Measurements from ENCODE around the gene TSPAN3.

TSPAN3 gene

DNA sequence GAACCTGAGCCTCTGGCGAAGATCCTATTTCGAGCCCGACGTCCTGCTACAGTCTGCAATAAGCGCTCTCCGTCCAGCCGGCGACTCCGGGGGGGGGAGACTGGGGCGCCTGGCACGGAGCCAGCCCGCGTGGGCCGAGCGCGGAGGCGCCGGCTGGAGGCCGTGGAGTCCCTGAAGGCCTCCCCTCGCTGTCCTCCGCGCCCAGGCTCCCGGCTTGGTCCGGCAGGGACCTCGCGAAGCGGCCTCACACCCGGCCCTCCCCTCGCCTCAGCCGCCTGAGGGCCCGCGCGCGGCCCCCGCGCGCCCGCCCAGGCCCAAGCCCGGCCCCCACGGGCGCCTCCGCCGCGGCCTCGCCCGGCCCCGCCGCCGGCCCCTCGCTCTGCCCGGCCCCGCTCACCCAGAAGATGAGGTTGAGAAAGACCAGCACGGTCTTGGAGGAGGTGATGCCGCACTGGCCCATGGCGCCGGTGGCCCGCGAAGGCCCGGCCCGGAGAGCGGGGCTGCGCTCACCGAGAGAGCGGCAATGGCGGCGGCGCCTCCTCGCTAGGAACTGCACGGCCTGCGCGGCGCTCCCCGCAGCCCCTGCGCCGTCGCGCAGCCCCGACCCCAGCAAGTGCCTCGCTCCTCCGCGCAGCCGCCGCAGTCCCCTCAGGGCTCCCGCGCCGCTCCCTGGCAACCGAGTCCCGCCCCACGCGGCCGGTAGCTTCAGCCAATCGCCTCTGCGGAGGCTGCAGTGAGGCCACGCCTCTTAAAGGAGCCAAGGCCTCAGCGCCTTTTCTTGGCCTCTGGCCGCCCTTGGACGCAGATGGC lies at the start of gene TSPAN3:
Gene TSPAN3, minus strand, starts transcription at position 615 of the 810 bp plus-strand sequence. Its CDS starts 155 bp downstream, at position 460.
- DNase-seq = peak; percentile 93

DNA sequence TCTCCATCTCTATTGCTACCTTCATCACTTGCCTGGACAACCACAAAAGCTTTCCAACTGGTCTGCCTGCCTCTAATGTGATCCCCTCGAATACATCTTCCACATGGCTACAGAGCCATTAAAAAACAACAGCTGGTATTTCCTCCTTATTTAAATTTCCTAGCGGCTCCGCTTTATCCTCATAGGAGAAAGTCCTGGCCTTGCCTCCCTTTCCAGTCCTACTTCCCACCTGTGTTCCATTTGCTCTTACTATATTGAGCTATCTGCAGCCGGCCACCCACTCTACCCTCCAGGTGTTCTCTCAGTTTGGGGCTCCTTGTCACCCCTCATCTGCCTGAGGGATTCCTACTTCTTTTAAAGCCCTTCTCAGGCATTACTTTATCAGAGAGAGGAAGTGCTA lies 49.7 kb upstream of the TSPAN3 start:
- DNase-seq = no peak

DNA sequence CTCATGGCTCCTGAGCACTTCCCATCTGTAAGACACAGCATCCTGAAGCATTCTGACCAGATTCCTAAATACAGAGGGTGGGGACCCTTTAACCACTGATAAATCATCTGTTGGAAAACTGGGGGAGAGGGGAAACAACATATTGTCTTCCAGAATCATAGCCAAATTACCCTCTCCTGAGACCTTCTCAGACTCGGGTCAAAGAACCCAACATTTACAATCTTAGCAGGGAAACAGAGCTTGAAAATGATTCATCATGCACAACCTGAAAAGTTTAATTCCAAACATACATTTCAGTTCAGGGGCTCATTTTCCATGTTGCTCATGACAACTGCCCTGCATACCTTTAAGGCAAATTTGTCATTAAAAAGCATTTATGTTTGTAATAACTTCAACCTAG lies 48.5 kb upstream of the TSPAN3 start:
- no peak for DNase-seq

DNA sequence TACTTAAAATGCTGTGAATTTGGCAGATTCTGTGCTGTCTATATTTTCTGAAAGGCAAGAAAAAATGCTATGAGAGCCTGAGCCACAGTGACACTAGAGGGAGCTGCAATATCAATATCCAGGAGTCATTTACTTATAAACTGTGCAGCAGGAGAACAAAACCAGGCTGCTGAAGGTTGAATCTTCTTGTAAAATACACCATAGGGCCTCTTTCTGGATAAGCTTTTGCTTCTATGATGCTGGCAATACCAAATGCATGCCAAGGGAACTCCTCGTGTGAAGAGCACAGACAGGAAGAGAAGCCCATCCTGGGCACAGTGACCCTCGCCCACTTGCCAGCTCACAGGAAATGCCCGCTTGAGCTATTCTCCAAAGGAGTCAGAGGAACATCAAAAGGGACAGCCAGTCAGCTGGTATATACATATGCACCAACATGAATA lies 48.0 kb upstream of the TSPAN3 start:
- DNase-seq = no peak

DNA sequence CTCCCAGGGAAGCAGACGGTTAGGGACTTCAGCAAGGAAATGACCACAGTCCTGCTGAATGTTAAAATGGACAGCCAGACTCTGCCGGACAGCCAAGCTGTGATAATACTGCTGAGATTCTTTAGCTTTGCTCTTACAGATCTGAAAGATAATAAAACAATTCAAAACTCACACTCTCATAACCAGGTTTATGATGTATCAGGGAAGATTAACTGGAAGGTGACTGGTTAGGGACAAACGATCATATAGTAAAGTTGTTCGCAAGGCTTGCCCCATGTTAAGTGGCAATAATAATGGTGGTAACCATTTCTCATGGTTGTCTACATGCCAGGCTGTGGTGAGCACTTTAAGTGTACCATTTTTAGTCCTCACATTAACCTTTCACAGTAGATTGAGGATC lies 44.3 kb upstream of the TSPAN3 start:
- no peak for DNase-seq

DNA sequence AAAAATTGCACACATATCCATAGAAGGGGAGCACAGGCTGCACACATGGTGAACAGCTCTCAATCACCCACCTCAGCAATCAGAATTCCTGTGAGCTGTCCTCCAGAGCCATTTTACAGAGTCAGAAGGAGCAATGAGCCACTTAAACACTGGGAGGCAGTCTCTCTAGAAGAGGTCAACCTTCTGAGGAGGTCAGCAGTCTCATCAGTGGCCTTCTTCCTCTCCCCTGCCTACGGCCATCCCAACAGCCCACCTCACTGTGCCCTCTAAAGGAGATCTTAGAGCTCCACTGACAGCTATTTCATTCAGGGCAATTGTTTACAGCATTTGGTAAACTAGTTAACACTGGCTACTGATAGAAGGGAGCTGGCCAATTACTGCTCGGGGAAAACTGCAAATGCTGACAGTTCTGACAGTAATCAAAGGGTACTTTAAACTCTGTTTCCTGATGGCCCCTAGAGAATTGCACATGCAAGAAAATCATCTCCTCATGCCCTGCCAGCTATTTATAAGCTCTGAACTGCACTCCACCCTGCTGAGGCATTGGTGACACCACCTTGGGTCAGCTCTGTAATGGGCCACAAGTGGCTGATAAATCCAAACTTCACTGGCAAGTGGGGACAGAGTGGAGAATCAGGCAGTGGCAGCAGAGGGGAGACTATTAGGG lies 42.1 kb upstream of the TSPAN3 start:
- no peak for DNase-seq

DNA sequence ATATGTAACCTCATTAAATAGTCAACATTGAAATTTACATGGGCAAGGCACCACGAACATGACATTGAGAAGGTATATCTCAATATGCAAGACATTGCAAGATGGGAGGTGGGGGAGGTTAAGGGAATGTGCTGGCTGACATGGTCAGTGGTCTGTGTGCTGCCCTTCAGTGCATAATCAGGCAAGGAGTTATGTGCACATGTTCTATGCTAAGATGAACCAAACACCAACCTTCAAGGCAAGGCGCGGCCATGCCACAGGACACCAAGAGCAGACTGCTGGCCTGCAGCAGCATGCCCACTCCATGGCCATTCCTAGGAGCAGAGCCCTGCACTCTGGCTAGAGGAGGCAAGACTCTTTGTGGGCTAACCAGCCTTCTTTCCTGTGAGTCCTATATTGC lies 40.9 kb upstream of the TSPAN3 start:
- DNase-seq = no peak

DNA sequence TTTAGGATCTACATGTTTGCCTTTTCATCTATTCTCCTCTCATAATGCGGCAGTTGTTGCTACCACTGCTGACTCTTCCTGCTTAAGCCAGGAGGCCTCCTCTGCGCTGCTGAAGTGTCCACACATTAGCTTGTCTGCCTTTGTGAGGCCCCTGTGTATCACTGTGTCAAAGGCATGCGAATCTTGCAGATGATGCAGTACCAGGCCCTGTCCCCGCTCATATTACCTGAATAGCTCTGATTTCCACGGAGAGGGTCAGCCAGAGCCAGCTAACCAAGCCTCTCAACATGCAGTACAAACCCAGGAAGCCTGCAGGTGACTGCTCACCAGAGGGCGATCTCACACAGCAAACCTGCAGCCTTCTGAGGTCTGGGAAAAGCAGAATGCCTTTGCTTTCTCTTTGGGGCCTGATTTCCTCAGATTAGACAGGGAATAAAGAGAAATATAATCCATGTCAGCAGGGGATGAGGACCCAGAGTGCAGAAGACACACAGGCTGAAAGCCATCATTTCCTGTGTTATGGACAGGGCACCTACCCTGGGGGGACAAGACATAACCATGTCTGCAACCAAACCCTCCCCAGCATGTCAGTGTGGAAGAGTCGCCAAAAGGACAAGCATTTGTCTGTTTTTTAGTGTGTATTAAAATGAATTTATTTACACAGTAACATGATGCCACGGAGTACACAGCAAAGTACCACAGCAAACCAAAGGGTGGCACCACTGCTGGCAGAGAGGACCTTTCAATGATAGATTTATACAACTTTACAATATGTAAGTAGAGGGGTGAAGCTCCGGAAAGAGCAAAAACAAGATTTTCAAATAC lies 36.8 kb upstream of the TSPAN3 start:
- peak; percentile 42 for DNase-seq

DNA sequence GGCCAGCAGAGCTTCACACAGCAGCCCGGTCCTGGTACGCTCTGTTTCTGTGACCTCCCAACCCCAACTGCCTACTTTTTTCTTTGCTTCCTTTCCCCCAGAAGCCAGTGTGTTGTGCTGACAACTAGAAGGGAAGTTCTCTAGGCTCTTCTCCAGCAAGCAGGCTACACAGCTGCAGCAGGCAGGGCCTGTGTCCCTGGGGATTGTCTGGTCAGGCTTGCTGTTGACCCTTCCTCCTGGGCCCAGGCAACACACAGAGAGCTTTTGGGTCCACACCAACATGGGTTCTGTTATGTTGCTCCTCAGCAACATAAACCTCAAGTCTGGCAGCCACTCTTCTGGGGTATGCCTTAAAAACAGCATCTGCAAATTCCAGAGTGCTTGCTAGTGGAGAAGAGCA lies 36.2 kb upstream of the TSPAN3 start:
- no peak for DNase-seq

DNA sequence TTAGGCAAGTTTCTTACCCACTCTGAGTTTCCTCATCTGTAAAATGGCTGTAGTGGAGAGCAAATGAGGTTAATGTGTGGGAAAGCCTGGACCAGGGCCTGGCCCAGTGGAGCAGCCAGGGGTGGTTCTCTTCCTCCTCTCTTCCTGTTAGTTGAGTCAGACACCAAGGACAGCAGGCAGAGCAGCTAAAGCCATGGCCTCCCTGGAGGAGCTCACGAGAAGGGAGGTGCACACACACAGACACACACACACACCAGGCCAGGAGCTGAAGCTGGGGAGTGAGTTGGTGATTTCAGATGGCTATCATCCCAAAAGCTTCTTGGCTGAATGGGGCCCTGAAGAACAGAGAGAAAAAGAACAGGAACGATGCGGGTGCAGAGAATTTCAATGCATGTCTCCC lies 33.2 kb upstream of the TSPAN3 start:
- no peak for DNase-seq

DNA sequence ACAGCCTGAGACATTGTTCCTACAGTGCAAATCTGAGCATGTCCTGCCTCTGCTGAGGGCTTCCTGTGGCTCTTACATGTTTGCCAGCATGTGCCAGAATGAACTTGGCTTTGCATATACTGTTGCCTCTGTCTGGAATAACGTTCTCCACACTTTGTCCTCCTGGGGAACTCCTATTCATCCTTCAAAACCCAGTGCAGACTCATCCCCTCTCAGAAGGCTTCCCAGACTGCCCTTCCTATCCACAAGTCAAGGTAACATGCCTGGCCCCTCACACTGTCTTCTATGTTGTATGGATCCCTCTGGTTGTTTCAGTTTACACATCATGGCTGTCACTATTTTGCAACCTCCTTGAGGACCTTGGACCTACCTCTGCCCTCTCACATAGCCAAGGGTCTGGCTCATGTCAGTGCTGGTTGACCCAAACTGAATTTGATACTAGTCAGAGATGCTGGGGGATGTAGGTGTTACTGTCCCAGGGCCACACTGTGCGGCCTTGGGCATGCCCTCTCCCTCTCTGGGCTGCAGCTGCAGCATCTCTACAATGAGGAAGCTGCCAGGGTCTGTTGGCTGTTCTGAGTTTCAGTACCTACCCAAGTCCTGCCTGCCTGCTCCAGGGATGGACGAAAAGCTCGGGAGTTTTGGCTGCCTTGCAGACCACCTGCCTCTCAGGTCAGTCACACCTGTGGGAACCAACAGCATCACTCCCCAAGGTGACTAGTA lies 29.0 kb upstream of the TSPAN3 start:
- DNase-seq = no peak

DNA sequence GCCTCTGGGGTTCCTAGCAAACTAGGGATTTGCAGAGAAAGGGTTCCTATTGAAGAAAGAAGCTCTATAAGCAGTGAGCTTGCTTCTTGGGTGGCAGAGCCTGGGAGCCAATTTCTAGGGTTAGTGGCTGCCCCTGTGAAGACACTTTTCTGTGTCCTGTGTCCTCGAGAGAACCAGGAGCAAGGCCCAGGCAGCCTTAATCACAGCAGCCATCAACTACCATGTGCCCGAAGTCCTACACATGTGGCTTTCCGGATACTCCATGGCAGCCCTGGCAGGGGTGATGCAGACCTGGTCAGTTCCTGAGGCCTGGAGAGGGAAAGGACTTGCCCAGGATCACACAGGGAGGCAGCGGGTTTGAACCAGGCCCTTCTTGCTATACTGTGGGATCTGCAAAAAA lies 27.7 kb upstream of the TSPAN3 start:
- DNase-seq = no peak

DNA sequence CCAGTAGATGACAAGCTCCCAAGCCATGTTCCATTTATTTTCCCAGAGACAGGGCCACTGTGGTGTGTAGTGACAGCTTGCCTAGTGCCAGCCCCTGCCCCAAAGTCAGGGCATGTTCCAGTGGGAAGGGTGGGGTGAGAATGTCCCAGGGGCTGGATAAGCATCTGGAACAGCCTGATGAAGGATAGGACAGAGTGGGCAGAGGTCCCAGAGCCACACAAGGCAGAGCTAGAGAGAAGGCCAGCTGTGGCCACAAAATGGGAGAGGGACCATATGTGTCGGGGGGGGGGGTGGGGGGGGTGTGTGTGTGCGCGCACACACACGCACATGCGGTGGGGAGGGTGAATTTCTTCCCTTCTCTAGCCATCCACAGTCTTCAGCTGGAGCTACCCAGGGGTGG lies 27.0 kb upstream of the TSPAN3 start:
- no peak for DNase-seq

DNA sequence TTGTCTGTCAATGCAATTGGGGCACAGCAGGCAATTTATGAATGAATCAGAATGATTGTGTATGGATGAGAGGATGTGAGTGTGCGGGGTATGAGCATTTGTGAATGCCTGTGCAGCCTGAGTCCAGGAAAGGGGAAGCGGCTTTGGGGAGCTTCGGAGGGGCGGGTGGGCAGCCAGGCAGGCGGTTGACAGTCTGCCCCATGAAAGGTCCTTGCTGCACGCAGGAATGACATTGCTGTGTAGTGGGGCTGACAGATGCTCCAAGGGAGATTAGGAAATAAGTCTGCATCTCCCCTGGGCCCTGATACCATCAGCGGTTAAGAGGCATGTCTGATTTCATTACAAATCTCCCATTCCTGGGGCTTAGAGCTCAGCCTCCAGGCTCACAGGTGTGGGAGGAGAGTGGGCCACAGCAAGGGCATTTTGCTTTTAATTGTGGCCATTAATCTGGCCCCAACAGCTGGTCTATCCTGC lies 26.4 kb upstream of the TSPAN3 start:
- DNase-seq = no peak

DNA sequence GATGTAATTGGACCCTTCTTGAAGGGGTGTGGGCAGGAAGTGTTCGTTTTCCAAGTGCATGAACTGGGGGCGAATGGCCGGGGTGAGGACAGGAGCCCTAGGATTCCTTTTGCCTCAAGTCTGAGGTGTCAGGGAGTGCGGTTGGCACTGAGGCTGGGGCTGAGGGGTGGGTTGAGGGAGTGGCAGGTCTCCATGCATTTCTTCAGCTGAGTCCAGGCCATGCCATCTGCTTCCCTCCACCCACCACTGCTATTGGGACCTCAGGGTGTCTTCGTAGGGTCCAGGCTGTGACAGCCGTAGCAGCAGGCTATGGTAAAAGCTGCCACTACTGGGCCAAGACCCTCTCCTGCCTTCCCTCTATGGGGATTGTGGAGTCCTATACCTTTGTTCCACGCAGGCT lies 25.6 kb upstream of the TSPAN3 start:
- DNase-seq = no peak

DNA sequence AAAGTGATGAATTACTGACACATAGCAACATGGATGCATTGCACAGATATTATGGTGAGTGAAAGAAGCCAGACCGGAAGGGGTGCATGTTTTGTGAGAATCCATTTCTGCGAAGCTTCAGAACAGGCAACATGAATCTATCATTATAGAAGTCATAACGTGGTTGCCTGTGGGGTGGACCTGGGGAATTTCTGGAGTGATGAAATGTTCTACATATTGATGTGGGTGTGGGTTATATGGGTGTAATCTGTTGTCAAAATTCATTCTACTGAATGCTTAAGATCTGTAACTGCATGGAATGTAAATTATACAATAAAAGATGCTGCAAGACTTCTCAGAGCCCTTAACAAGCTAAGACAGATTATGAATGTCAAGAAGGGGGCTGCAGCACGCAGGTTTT lies 25.2 kb upstream of the TSPAN3 start:
- no peak for DNase-seq

DNA sequence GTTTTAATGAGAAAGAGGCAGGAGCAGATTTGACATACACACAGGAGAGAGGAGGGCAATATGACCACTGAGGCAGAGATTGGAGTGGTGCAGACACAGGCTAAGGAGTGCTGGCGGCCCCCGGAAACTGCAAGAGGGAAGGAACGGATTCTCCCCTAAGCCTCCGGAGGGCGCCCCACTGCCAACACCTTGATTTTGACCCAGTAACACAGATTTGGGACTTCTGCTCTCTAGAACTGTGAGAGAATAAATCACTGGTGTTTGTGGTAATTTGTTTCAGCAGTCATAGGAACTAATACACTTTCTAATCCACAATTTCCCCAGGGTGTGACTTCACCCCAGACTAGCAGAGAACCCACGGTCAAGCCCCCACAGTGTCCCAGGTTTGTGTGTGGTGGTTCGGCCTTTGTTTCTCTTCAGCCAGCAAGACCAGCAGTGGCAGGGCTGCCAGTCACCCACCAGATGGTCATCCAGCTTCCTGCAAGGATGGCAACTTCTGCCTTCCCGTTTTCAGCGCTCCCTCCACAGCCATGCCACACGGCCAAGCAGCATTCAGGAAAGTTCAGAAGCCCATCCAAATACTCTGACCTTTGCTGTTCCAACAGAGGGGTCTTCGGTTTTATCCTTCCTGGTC lies 23.6 kb upstream of the TSPAN3 start:
- no peak for DNase-seq

DNA sequence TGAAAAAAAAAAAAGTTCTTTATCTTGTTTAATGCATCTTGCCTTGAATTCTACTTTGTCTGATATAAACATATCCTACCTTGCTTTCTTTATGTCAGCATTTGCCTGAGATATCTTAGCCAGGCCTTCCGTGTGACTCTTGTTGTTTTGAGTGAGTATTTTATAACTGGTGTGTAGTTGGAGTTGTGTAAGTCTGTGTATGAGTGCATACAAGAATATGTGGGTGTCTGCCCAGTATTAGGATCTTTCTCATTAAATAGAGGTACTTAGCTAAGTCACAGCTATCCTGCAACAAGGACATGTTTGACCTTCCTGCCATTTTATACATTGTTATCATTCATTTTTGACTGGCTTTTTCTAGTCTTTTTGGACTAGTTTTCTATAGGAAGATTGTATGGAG lies 22.5 kb upstream of the TSPAN3 start:
- no peak for DNase-seq

DNA sequence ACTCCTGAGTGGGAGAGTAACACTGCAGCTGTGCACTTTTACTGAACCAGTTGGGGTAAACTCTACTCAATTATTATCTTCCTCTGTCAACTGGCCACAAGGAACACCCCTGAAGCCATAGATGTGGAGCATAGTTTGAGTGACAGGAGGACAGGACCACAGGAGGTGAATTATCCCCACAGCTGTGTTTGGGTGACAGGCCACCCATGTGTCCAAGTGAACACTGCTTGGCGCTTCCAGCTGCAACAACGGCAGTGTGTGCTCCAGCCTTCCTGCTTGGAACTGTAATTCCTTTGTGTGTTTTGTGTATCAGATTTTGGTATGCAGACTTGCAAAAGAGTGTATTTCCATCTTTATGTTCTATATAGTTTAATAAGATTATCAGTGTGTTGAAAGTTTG lies 20.2 kb upstream of the TSPAN3 start:
- no peak for DNase-seq

DNA sequence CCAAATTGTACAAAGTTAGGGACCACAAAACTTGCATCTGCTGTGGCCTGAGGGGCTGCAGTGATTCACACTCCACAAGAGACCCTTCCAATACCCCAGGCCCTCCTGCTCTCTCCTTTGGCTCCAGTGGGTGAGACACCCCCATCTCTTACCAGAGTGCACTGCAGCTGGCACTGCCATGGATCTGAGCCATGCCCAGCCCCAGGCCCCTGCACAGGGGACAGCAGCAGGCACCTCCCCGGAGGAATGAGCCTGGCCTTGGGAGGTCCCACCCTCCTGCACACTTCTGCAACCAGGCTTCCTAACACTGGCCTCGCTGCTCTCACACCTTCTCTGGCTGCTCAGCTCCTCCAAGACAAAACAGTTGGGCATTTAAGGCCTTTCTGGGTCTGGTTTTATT lies 16.3 kb upstream of the TSPAN3 start:
- no peak for DNase-seq

DNA sequence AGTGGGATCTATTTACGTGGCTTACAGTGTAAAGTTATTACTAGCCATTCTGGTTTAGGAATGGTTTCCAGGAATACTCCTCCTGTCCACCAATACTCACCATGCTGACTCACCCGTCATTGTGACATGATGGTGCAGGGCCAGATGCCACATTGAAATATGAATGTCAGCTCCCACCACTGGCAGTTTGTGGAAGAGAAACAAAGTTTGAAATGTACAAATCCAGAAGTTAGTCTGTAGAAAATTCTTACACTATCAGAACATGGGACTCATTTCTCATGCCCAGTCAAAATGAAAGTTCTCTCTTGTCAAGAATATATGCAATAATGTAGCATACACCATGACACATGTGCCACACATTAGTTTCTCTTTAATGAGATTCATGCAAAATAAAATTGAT lies 14.4 kb upstream of the TSPAN3 start:
- DNase-seq = no peak

DNA sequence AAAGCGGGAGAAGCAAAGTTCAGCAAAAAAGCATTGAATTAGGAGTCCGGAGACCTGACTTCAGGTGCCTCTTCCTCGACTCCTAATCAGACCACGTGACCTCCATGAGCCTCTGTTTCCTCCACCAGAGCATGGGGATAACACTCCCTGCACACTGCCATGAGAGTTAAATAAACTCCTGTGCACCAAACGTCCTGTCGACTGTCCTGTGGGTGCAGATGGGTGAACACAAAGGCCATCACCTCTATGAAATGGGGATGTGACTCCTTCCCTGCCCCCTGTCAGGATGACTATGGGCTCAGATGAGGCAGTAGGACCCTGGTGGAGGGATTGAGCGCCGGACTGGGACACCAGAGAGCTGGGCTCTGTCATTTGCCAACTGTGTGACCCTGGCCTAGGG lies 13.5 kb upstream of the TSPAN3 start:
- no peak for DNase-seq
